Stimulated activated CD4-positive, alpha-beta T cell treated with anti-CD3 and anti-CD28 coated beads, TNF-alpha, amount 100 ng/mL, for 48 hours (primary cell): ENCODE results near the gene CCBE1.
"Not testable (repeated sequence)": the region's sequence is repeated elsewhere in the genome, so short reads cannot be mapped to it uniquely, and the experiment has no call there.

Experiments used
- DNase-seq, 3 donors: peaks; one replicate each; pipeline ENCODE4 v3.0.0-alpha.2; 2020; ENCODE audit warnings: low read depth in 3 of 3

The CCBE1 gene

GRCh38 chr18:59681521-59682004, 15.7 kb downstream of the CCBE1 start:
- DNase-seq, result no peak

- no peak for DNase-seq
Measured at GRCh38 chr18:59681051-59681450, 16.2 kb downstream of the CCBE1 start.

GRCh38 chr18:59675346-59675745, 21.9 kb downstream of the CCBE1 start:
- DNase-seq, result no peak

GRCh38 chr18:59674903-59675270, 22.3 kb downstream of the CCBE1 start:
- no peak for DNase-seq

- no peak for DNase-seq
Measured at GRCh38 chr18:59674186-59674902, 22.9 kb downstream of the CCBE1 start.

- DNase-seq, result no peak
Measured at GRCh38 chr18:59672235-59672711, 24.9 kb downstream of the CCBE1 start.

GRCh38 chr18:59671551-59671950, 25.7 kb downstream of the CCBE1 start:
- no peak for DNase-seq

GRCh38 chr18:59669872-59670657, 27.2 kb downstream of the CCBE1 start:
- no peak for DNase-seq

- DNase-seq, result no peak
Measured at GRCh38 chr18:59667488-59667887, 29.7 kb downstream of the CCBE1 start.

GRCh38 chr18:59666007-59666402, 31.2 kb downstream of the CCBE1 start:
- not testable (repeated sequence) for DNase-seq

- DNase-seq, result no peak
Measured at GRCh38 chr18:59665057-59666006, 31.9 kb downstream of the CCBE1 start.

GRCh38 chr18:59664329-59664728, 32.9 kb downstream of the CCBE1 start:
- no peak for DNase-seq

GRCh38 chr18:59663096-59663495, 34.1 kb downstream of the CCBE1 start:
- no peak for DNase-seq

GRCh38 chr18:59661891-59662701, 35.1 kb downstream of the CCBE1 start:
- DNase-seq, result no peak

- no peak for DNase-seq
Measured at GRCh38 chr18:59660786-59661743, 36.2 kb downstream of the CCBE1 start.

GRCh38 chr18:59660366-59660765, 36.9 kb downstream of the CCBE1 start:
- no peak for DNase-seq

- no peak for DNase-seq
Measured at GRCh38 chr18:59659508-59660170, 37.6 kb downstream of the CCBE1 start.

GRCh38 chr18:59658941-59659340, 38.3 kb downstream of the CCBE1 start:
- DNase-seq, result no peak

- DNase-seq, result no peak
Measured at GRCh38 chr18:59657012-59657411, 40.2 kb downstream of the CCBE1 start.
